ENCODE measurements around the gene MGAT2.

GRCh38 chr14:49607583-49607982 lies 13.0 kb upstream of the MGAT2 start:
- TF ChIP-seq CTCF (IDR thresholded peaks at IDR 0.05) = no peak
- no peak for TF ChIP-seq REST (IDR thresholded peaks at IDR 0.05; ENCODE audit: insufficient read depth in 1 of 2, low read depth in 2 of 2, low read length in 1 of 2)
- TF ChIP-seq POLR2AphosphoS5 (IDR thresholded peaks at IDR 0.05; ENCODE audit: low read depth, low read length) = no peak
- TF ChIP-seq SIN3A (IDR thresholded peaks at IDR 0.05; ENCODE audit: borderline replicate concordance, insufficient read depth, low read depth, low read length) = no peak
- no peak for TF ChIP-seq TCF7L2 (IDR thresholded peaks at IDR 0.05; ENCODE audit: low read depth, low read length)

Measured in Panc1 (cell line).